CD4-positive, alpha-beta memory T cell (primary cell): ENCODE measurements around the gene KRTAP4-16. TPM values are rescaled to one million over a fixed set of nuclear protein-coding genes. Genes with fewer than 3 reads are reported as not detected.
"Not testable (repeated sequence)": the region's sequence is repeated elsewhere in the genome, so short reads cannot be mapped to it uniquely, and the experiment has no call there.

ENCODE experiments used
- CTCF ChIA-PET: fragments of 350-600 bp; sonication (Branson Sonifier 250); formaldehyde crosslinking; loops from one replicate; lab custom pipeline; 2021; ENCODE audit warnings: inconsistent platforms; ENCODE audit not compliant: partially characterized antibody; lab: Charles Lee
- POLR2A ChIA-PET: fragments of 350-600 bp; sonication (Branson Sonifier 250); formaldehyde crosslinking; loops from one replicate; lab custom pipeline; 2021; ENCODE audit not compliant: partially characterized antibody; lab: Charles Lee
- DNase-seq, 5 donors: peaks; one replicate each; pipeline versions ENCODE4 v3.0.0 to v3.0.0-alpha.2; 2020 to 2022; ENCODE audit warnings: mixed read lengths in 1 of 5
- H3K27ac ChIP-seq: one replicate; pipeline ENCODE4 v1.7.0; 2013; ENCODE audit warnings: low read depth, low read length
- H3K27me3 ChIP-seq: 2 replicates; pipeline ENCODE4 v1.7.0; 2013; ENCODE audit warnings: mild to moderate bottlenecking, low read length, moderate library complexity; ENCODE audit not compliant: insufficient read depth
- H3K36me3 ChIP-seq: 2 replicates; pipeline ENCODE4 v1.7.0; 2013; ENCODE audit warnings: mild to moderate bottlenecking, low read length, moderate library complexity; ENCODE audit not compliant: insufficient read depth
- H3K4me1 ChIP-seq: 2 replicates; pipeline ENCODE4 v1.7.0; 2013; ENCODE audit warnings: mild to moderate bottlenecking, low read length, moderate library complexity; ENCODE audit not compliant: insufficient read depth
- H3K4me3 ChIP-seq, 2 donors: one replicate each; pipeline ENCODE4 v1.7.0; 2013; ENCODE audit warnings: low read length in 2 of 2, mild to moderate bottlenecking in 1 of 2
- H3K9me3 ChIP-seq, 2 donors: one replicate each; pipeline ENCODE4 v1.7.0; 2013; ENCODE audit warnings: low read length in 2 of 2, control low read depth in 1 of 2; ENCODE audit not compliant: control insufficient read depth in 1 of 2
- H3K27ac Mint-ChIP-seq, 7 donors: one replicate each; pipeline ENCODE4 v1.8.0; 2020 to 2021; ENCODE audit warnings: mixed read lengths in 7 of 7, mild to moderate bottlenecking in 6 of 7, inconsistent platforms in 3 of 7, moderate library complexity in 3 of 7
- H3K27me3 Mint-ChIP-seq, 2 donors: one replicate each; pipeline ENCODE4 v1.8.0; 2020 to 2021; ENCODE audit warnings: mixed read lengths in 2 of 2
- H3K36me3 Mint-ChIP-seq, 2 donors: one replicate each; pipeline ENCODE4 v1.8.0; 2020 to 2021; ENCODE audit warnings: mixed read lengths in 2 of 2, inconsistent platforms in 1 of 2, mild to moderate bottlenecking in 1 of 2
- H3K4me1 Mint-ChIP-seq, 4 donors: one replicate each; pipeline ENCODE4 v1.8.0; 2020 to 2021; ENCODE audit warnings: mixed read lengths in 4 of 4, mild to moderate bottlenecking in 1 of 4
- H3K4me3 Mint-ChIP-seq, 8 donors: one replicate each; pipeline ENCODE4 v1.8.0; 2020 to 2021; ENCODE audit warnings: mixed read lengths in 8 of 8, mild to moderate bottlenecking in 7 of 8, moderate library complexity in 6 of 8, inconsistent platforms in 3 of 8
- H3K9me3 Mint-ChIP-seq, 8 donors: one replicate each; pipeline ENCODE4 v1.8.0; 2020 to 2021; ENCODE audit warnings: mixed read lengths in 8 of 8, mild to moderate bottlenecking in 5 of 8, inconsistent platforms in 3 of 8, moderate library complexity in 1 of 8
- intact Hi-C: fragments of 100-400 bp; cut with micrococcal nuclease; formaldehyde crosslinking; loops from one replicate; pipeline ENCODE4 v1.15.1; 2023
- polyA plus RNA-seq, 2 donors: library from polyadenylated mRNA; unstranded; fragments of 300-500 nt; fragmentation: Illumina TruSeq; gene quantifications; one replicate each; pipeline ENCODE4 v1.2.3, GENCODE V29; 2021
- total RNA-seq, 2 experiments: library from RNA; stranded (reverse); gene quantifications; one replicate each; pipeline ENCODE4 v1.2.3, GENCODE V29; 2021

Gene KRTAP4-16
- not detected for total RNA-seq
- polyA plus RNA-seq: not detected

DNA sequence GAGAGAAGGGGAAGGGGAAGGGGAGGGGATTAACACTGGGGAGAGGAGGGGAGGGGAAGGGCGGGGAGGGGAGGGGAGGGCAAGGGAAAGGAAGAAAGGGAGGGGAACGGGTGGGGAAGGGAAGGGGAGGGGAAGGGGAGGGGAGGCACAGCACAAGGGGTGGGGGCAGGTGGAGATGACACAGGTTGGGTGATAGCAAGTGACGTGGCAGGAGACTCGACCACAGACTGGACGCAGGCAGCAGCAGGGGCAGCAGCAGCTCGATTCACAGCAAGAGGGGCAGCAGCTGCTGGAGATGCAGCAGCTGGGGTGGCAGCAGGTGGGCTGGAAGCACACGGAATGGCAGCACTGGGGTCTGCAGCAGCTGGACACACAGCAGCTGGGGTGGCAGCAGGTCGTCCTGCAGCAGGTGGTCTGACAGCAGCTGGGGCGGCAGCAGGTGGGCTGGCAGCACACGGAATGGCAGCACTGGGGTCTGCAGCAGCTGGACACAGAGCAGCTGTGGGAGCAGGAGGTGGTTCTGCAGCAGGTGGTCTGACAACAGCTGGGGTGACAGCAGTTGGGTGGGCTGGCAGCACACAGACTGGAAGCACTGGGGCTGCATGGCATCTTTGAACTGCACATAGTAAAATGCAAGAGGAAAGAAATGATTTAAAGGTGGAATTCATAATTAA, at the start of gene KRTAP4-16:
Gene KRTAP4-16 (minus strand): TSS at position 624 of the 674 bp plus-strand sequence. CDS start 0 bp downstream, at position 624.
- no peaks in the 10 kb centered on the region for H3K36me3 Mint-ChIP-seq
- Histone ChIP-seq H3K27ac (no peak within 1 kb of the TSS), H3K4me3 (no peak within 1 kb of the TSS), H3K27me3 (no peaks in the 10 kb centered on the region), H3K36me3 (no peaks in the 10 kb centered on the region), H3K4me1 (no peaks in the 10 kb centered on the region), H3K9me3 (no peaks in the 10 kb centered on the region)
- DNase-seq: no peak
- H3K27ac Mint-ChIP-seq: peak within 1 kb of the TSS in 2 of 7 donors; percentile 28 to 59
- H3K9me3 Mint-ChIP-seq: no peaks in the 10 kb centered on the region
- peaks cover 14 to 16% of the 10 kb centered on the region in 2 donors for H3K27me3 Mint-ChIP-seq
- ChIA-PET POLR2A (no interaction called here), CTCF (no interaction called here)
- no peak within 1 kb of the TSS for H3K4me3 Mint-ChIP-seq
- H3K4me1 Mint-ChIP-seq: peaks cover 0 to 15% (median 5%) of the 10 kb centered on the region in 4 donors
- intact Hi-C loops: loop anchor here (5.0 kb wide), 1 partner anchor 221 kb away; no protein-coding TSS in a partner anchor

DNA sequence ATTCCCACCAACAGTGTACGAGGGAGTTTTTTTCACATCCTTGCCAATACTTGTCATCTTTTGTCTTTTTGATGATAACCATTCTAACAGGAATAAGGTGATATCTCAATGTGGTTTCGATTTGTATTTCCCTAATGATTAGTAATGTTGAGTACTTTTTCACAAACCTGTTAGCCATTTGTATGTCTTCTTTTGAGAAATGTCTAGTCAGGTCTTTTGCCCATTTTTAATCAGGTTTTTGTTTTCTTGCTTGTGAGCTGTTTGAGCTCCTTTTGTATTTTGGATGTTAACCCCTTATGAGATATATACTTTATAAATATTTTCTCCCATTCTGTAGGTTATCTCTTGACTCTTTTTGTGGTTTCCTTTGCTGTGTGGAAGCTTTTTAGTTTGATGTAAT, 49.5 kb upstream of the KRTAP4-16 start:
- Histone ChIP-seq H3K4me1 (no peaks in the 10 kb centered on the region), H3K36me3 (no peaks in the 10 kb centered on the region), H3K9me3 (no peaks in the 10 kb centered on the region), H3K4me3 (no peak overlapping the region), H3K27ac (no peak overlapping the region), H3K27me3 (no peaks in the 10 kb centered on the region)
- DNase-seq: no peak
- intact Hi-C loops: no loop called here
- Mint-ChIP-seq H3K36me3 (no peaks in the 10 kb centered on the region), H3K4me3 (no peak overlapping the region), H3K4me1 (peaks cover 0 to 2% (median under 1%) of the 10 kb centered on the region in 4 donors), H3K27me3 (peaks cover 8 to 13% of the 10 kb centered on the region in 2 donors), H3K27ac (no peak overlapping the region), H3K9me3 (peaks cover 0 to 4% (median 0%) of the 10 kb centered on the region in 8 donors)
- ChIA-PET POLR2A (no interaction called here), CTCF (no interaction called here)

DNA sequence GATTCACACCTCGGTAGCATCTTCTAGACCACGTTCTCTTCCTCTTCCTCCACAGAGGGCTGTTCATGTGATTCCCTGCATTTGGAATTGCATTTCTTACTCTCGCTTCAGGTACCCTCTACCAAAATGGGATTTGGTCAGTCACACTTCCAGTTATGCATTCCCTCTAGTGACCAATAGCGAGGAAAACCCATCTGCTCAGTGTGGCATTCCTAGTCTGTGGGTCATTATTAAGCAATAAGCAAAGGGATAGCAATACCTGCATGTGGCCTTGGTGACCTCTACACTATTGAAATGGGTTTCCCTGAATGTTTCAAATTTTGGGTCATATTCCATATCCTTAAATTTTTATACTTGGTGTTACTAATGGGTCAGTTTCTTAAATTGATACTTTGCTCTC, 48.0 kb upstream of the KRTAP4-16 start:
- intact Hi-C loops: no loop called here
- Mint-ChIP-seq H3K27me3 (peaks cover 2 to 9% of the 10 kb centered on the region in 2 donors), H3K9me3 (peaks cover 0 to 6% (median 0%) of the 10 kb centered on the region in 8 donors), H3K27ac (no peak overlapping the region), H3K4me1 (peaks cover 0 to 2% (median under 1%) of the 10 kb centered on the region in 4 donors), H3K4me3 (no peak overlapping the region), H3K36me3 (no peaks in the 10 kb centered on the region)
- CTCF ChIA-PET: no interaction called here
- H3K4me1 ChIP-seq: no peaks in the 10 kb centered on the region
- H3K9me3 ChIP-seq: no peaks in the 10 kb centered on the region
- no peaks in the 10 kb centered on the region for H3K27me3 ChIP-seq
- no peak overlapping the region for H3K27ac ChIP-seq
- no peak overlapping the region for H3K4me3 ChIP-seq
- no peak for DNase-seq
- no peaks in the 10 kb centered on the region for H3K36me3 ChIP-seq
- POLR2A ChIA-PET: interaction anchor here (1.1 kb wide), 1 partner anchor 20 kb away, joined by 3 read pairs; no protein-coding TSS in a partner anchor

- Mint-ChIP-seq H3K4me3 (no peak within 1 kb of the TSS), H3K9me3 (peaks cover 0 to 8% (median 0%) of the 10 kb centered on the region in 8 donors), H3K27ac (no peak within 1 kb of the TSS), H3K4me1 (peaks cover 0 to 2% (median under 1%) of the 10 kb centered on the region in 4 donors), H3K27me3 (peaks cover 2 to 9% of the 10 kb centered on the region in 2 donors), H3K36me3 (no peaks in the 10 kb centered on the region)
- CTCF ChIA-PET: no interaction called here
- H3K9me3 ChIP-seq: no peaks in the 10 kb centered on the region
- no peak within 1 kb of the TSS for H3K4me3 ChIP-seq
- no peak within 1 kb of the TSS for H3K27ac ChIP-seq
- H3K36me3 ChIP-seq: no peaks in the 10 kb centered on the region
- no peak for DNase-seq
- no peaks in the 10 kb centered on the region for H3K4me1 ChIP-seq
- no peaks in the 10 kb centered on the region for H3K27me3 ChIP-seq
- intact Hi-C loops: no loop called here
- POLR2A ChIA-PET: no interaction called here
Observed at GRCh38 chr17:41149652-41149985, 47.6 kb upstream of the KRTAP4-16 start, which contains the start of gene KRTAP4-5. Gene KRTAP4-5 (minus strand): TSS chr17:41149825. CDS start chr17:41149767, 58 bp downstream.

DNA sequence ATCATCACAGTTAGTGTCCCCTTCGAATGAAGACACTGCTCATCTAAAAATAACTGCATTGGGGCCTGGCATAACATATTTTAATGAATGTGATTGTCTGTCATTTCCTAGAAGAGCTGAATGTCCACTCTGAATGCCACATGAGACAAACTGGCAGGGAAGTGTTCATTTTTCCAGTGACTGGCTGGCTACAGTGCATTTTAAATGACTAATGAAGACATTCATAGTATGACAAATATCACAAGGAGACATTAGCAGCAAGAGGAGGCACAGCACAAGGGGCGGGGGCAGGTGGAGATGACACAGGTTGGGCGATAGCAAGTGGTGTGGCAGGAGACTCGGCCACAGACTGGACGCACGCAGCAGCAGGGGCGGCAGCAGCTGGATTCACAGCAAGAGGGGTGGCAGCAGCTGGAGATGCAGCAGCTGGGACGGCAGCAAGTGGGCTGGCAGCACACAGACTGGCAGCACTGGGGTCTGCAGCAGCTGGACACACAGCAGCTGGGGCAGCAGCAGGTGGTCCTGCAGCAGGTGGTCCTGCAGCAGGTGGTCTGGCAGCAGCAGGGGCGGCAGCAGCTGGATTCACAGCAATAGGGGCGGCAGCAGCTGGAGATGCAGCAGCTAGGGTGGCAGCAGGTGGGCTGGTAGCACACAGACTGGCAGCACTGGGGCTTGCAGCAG, 47.1 kb upstream of the KRTAP4-16 start:
- H3K27ac ChIP-seq, H3K36me3 ChIP-seq, DNase-seq, H3K36me3 Mint-ChIP-seq, H3K9me3 ChIP-seq, H3K27me3 ChIP-seq, H3K4me1 ChIP-seq, H3K4me1 Mint-ChIP-seq, H3K4me3 ChIP-seq, CTCF ChIA-PET, H3K27me3 Mint-ChIP-seq, intact Hi-C loops, H3K27ac Mint-ChIP-seq, POLR2A ChIA-PET, H3K9me3 Mint-ChIP-seq, H3K4me3 Mint-ChIP-seq: not testable (repeated sequence)

- peaks cover 0 to 24% (median 13%) of the 10 kb centered on the region in 8 donors for H3K9me3 Mint-ChIP-seq
- Histone ChIP-seq H3K4me1 (no peaks in the 10 kb centered on the region), H3K4me3 (no peak overlapping the region), H3K36me3 (no peaks in the 10 kb centered on the region), H3K27ac (no peak overlapping the region), H3K27me3 (no peaks in the 10 kb centered on the region), H3K9me3 (no peaks in the 10 kb centered on the region)
- ChIA-PET CTCF (interaction anchor here (1.3 kb wide), 1 partner anchor 175 kb away, joined by 4 read pairs; no protein-coding TSS in a partner anchor), POLR2A (no interaction called here)
- no peak overlapping the region for H3K4me3 Mint-ChIP-seq
- no peak for DNase-seq
- peaks cover 0 to 1% (median 0%) of the 10 kb centered on the region in 4 donors for H3K4me1 Mint-ChIP-seq
- intact Hi-C loops: no loop called here
- peaks cover 7 to 8% of the 10 kb centered on the region in 2 donors for H3K36me3 Mint-ChIP-seq
- peaks cover 0 to 3% of the 10 kb centered on the region in 2 donors for H3K27me3 Mint-ChIP-seq
- peak overlapping the region in 1 of 7 donors; percentile 76 for H3K27ac Mint-ChIP-seq
Observed at GRCh38 chr17:41147531-41148204, 45.7 kb upstream of the KRTAP4-16 start.

- ChIA-PET CTCF (no interaction called here), POLR2A (no interaction called here)
- H3K27ac Mint-ChIP-seq: no peak overlapping the region
- no peak overlapping the region for H3K4me3 ChIP-seq
- H3K36me3 Mint-ChIP-seq: peaks cover 8 to 16% of the 10 kb centered on the region in 2 donors
- no peaks in the 10 kb centered on the region for H3K9me3 ChIP-seq
- no peaks in the 10 kb centered on the region for H3K27me3 ChIP-seq
- no peaks in the 10 kb centered on the region for H3K36me3 ChIP-seq
- intact Hi-C loops: no loop called here
- no peak for DNase-seq
- H3K27ac ChIP-seq: no peak overlapping the region
- no peaks in the 10 kb centered on the region for H3K4me1 ChIP-seq
- H3K27me3 Mint-ChIP-seq: peaks cover 0 to 3% of the 10 kb centered on the region in 2 donors
- H3K9me3 Mint-ChIP-seq: peaks cover 0 to 38% (median 22%) of the 10 kb centered on the region in 8 donors
- peaks cover 0 to 6% (median under 1%) of the 10 kb centered on the region in 4 donors for H3K4me1 Mint-ChIP-seq
- no peak overlapping the region for H3K4me3 Mint-ChIP-seq
Observed at GRCh38 chr17:41145261-41145660, 43.3 kb upstream of the KRTAP4-16 start.
